Measurements from ENCODE around the gene EXOSC2. TPM values are rescaled to one million over a fixed set of nuclear protein-coding genes. Genes with fewer than 3 reads are reported as not detected.
A peak's percentile ranks its signal among the peaks of the same experiment; 100 is the strongest.

The EXOSC2 gene
- total and polyA plus RNA-seq, 2 donors (not counting 1 experiment from before 2014, with no cell fraction given), result 22.0 to 29.6 TPM

DNA sequence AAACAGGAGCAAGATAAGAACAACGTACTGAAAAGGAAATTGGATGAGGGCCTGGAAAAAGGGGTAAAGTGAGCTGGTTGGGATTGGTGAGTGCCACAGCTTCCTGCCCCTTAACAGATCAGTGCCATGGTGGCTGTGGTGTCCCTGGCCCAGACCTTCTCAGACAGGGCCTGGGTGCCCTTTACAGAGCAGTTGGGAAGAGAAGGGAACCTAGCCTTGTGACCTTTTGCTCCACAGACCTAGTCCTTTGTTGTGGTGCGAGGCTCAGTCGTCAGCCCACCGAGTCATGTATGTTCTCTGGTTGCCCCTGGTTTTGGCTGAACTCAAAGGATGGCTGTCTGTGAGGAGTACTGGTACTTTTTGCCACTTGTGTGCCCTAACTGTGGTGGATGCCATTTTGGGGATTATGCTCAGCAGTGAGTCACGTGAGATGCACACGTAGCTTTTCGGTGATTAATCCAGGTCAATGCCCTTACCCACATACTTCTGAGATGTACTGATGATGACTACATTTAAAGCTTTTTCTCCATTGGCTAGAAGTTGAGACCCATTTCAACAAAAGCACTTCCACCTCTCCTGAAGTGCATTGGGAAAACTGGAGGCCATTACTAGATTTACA is 48.4 kb downstream of the EXOSC2 start:
- H3K79me2 ChIP-seq (ENCODE audit: control insufficient read depth, insufficient read depth, low read length), result peaks cover 13% of the 10 kb centered on the region
- no peak overlapping the region for H3K4me3 ChIP-seq (replicated peaks in 1 of 4; ENCODE audit: control extremely low read depth in 1 of 4, insufficient read depth in 1 of 4, low read depth in 3 of 4, low read length in 4 of 4)
- H2AFZ ChIP-seq (ENCODE audit: low read length), result no peak overlapping the region
- H3K9ac ChIP-seq (ENCODE audit: insufficient read depth, low read length), result no peak overlapping the region
- H3K9me3 ChIP-seq (ENCODE audit: control insufficient read depth, insufficient read depth, low read depth, low read length), result no peaks in the 10 kb centered on the region
- no peaks in the 10 kb centered on the region for H3K36me3 ChIP-seq (ENCODE audit: control insufficient read depth, insufficient read depth, low read length)
- H3K4me2 ChIP-seq (ENCODE audit: extremely low read depth, insufficient read depth, low read length), result no peak overlapping the region
- H3K4me1 ChIP-seq (ENCODE audit: control insufficient read depth, extremely low read depth, insufficient read depth, low read length), result no peaks in the 10 kb centered on the region
- DNase-seq (ENCODE audit: low read depth in 2 of 2), result peak; percentile 47 to 80
- peak overlapping the region; percentile 64 for H3K27ac ChIP-seq (ENCODE audit: insufficient read depth, low read length)
- no peak for TF ChIP-seq EZH2 (IDR thresholded peaks at IDR 0.05; ENCODE audit: low read length, missing control alignments)
- TF ChIP-seq, protein P1, sequence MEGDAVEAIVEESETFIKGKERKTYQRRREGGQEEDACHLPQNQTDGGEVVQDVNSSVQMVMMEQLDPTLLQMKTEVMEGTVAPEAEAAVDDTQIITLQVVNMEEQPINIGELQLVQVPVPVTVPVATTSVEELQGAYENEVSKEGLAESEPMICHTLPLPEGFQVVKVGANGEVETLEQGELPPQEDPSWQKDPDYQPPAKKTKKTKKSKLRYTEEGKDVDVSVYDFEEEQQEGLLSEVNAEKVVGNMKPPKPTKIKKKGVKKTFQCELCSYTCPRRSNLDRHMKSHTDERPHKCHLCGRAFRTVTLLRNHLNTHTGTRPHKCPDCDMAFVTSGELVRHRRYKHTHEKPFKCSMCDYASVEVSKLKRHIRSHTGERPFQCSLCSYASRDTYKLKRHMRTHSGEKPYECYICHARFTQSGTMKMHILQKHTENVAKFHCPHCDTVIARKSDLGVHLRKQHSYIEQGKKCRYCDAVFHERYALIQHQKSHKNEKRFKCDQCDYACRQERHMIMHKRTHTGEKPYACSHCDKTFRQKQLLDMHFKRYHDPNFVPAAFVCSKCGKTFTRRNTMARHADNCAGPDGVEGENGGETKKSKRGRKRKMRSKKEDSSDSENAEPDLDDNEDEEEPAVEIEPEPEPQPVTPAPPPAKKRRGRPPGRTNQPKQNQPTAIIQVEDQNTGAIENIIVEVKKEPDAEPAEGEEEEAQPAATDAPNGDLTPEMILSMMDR (conservative IDR thresholded peaks at IDR 0.05 in 1 of 2, IDR thresholded peaks at IDR 0.05 in 1 of 2; ENCODE audit: low read depth in 1 of 2, low read length in 2 of 2), result no peak
- no peaks in the 10 kb centered on the region for H3K27me3 ChIP-seq (ENCODE audit: control insufficient read depth, insufficient read depth, low read length)
- H4K20me1 ChIP-seq (ENCODE audit: control insufficient read depth, extremely low read depth, insufficient read depth, low read length), result no peaks in the 10 kb centered on the region

DNA sequence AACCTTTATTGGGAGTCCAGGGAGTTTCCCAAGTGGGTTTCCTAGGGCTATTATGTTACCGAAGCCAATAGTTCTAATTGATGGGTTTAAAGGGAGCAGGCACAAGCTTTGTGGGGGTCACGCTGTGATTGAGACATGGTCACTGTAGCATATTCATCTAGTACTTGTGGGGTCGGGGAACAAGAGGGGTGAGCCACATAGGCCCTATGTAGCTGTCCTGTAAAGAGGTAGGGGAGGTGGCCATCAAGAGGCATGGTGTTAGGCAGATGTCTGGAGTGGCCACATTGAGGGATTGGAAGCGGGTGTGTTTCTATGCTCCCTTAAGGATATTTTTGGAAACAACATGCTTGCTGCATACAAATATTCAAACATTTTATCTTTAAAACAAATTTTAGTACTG is 50.1 kb downstream of the EXOSC2 start:
- Histone ChIP-seq H4K20me1 (ENCODE audit: control insufficient read depth, extremely low read depth, insufficient read depth, low read length) (no peaks in the 10 kb centered on the region), H3K4me3 (replicated peaks in 1 of 4; ENCODE audit: control extremely low read depth in 1 of 4, insufficient read depth in 1 of 4, low read depth in 3 of 4, low read length in 4 of 4) (no peak overlapping the region), H3K9me3 (ENCODE audit: control insufficient read depth, insufficient read depth, low read depth, low read length) (no peaks in the 10 kb centered on the region), H3K79me2 (ENCODE audit: control insufficient read depth, insufficient read depth, low read length) (peaks cover 15% of the 10 kb centered on the region), H3K4me1 (ENCODE audit: control insufficient read depth, extremely low read depth, insufficient read depth, low read length) (no peaks in the 10 kb centered on the region), H2AFZ (ENCODE audit: low read length) (no peak overlapping the region), H3K36me3 (ENCODE audit: control insufficient read depth, insufficient read depth, low read length) (no peaks in the 10 kb centered on the region), H3K4me2 (ENCODE audit: extremely low read depth, insufficient read depth, low read length) (no peak overlapping the region), H3K9ac (ENCODE audit: insufficient read depth, low read length) (no peak overlapping the region), H3K27ac (ENCODE audit: insufficient read depth, low read length) (no peak overlapping the region), H3K27me3 (ENCODE audit: control insufficient read depth, insufficient read depth, low read length) (no peaks in the 10 kb centered on the region)
- TF ChIP-seq EZH2 (IDR thresholded peaks at IDR 0.05; ENCODE audit: low read length, missing control alignments), result no peak
- TF ChIP-seq, protein P1 (conservative IDR thresholded peaks at IDR 0.05 in 1 of 2, IDR thresholded peaks at IDR 0.05 in 1 of 2; ENCODE audit: low read depth in 1 of 2, low read length in 2 of 2), result no peak
- no peak for DNase-seq (ENCODE audit: low read depth in 2 of 2)

DNA sequence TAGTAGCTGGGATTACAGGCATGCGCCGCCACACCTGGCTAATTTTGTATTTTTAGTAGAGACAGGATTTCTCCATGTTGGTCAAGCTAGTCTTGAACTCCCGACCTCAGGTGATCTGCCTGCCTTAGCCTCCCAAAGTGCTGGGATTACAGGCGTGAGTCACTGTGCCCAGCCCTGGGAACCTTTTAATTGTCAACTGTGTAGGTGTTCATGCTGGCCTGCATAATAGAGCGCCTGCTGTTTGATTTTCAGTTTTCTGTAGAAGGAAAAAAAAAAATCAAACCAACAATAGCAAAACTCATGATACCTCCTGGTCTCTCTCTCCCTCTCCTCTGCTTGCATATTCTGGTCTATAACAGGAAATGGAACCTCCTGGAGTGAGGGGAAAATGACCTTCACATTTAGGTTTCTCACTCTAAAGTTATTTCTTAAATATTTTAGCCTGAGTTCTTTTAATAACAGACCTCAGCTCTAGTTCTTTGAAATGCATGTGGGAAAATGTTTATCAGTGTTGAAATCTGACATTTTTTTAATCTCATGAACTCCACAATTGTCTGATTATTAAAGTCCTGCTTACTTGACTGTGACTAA is 51.7 kb downstream of the EXOSC2 start:
- Histone ChIP-seq H2AFZ (ENCODE audit: low read length) (no peak overlapping the region), H3K4me1 (ENCODE audit: control insufficient read depth, extremely low read depth, insufficient read depth, low read length) (no peaks in the 10 kb centered on the region), H3K9me3 (ENCODE audit: control insufficient read depth, insufficient read depth, low read depth, low read length) (no peaks in the 10 kb centered on the region), H3K9ac (ENCODE audit: insufficient read depth, low read length) (no peak overlapping the region), H4K20me1 (ENCODE audit: control insufficient read depth, extremely low read depth, insufficient read depth, low read length) (no peaks in the 10 kb centered on the region), H3K36me3 (ENCODE audit: control insufficient read depth, insufficient read depth, low read length) (no peaks in the 10 kb centered on the region), H3K27me3 (ENCODE audit: control insufficient read depth, insufficient read depth, low read length) (no peaks in the 10 kb centered on the region), H3K27ac (ENCODE audit: insufficient read depth, low read length) (no peak overlapping the region), H3K4me3 (replicated peaks in 1 of 4; ENCODE audit: control extremely low read depth in 1 of 4, insufficient read depth in 1 of 4, low read depth in 3 of 4, low read length in 4 of 4) (no peak overlapping the region), H3K4me2 (ENCODE audit: extremely low read depth, insufficient read depth, low read length) (no peak overlapping the region), H3K79me2 (ENCODE audit: control insufficient read depth, insufficient read depth, low read length) (peaks cover 15% of the 10 kb centered on the region)
- no peak for TF ChIP-seq EZH2 (IDR thresholded peaks at IDR 0.05; ENCODE audit: low read length, missing control alignments)
- TF ChIP-seq, protein P1 (conservative IDR thresholded peaks at IDR 0.05 in 1 of 2, IDR thresholded peaks at IDR 0.05 in 1 of 2; ENCODE audit: low read depth in 1 of 2, low read length in 2 of 2), result no peak
- peak in 1 of 2 donors; percentile 32 for DNase-seq (ENCODE audit: low read depth in 2 of 2)
